ENCODE measurements around the gene PCBP2.

PCBP2 gene

GRCh38 chr12:53499266-53500141, 47.6 kb downstream of the PCBP2 start, which contains the start of gene MAP3K12:
TSS of gene MAP3K12 (minus strand) at chr12:53499458. CDS start at chr12:53487391, 12,067 bp downstream.
- no peak for TF ChIP-seq CTCF (conservative IDR thresholded peaks at IDR 0.05; ENCODE audit: low read depth)
- ChIA-PET CTCF (interaction anchor here (0.7 to 1.0 kb wide), 2 partner anchors 9 to 147 kb away, joined by 3 to 6 read pairs; no protein-coding TSS in a partner anchor), POLR2A (ENCODE audit: low non-redundant PET) (interaction anchor here (0.6 to 0.9 kb wide), 2 partner anchors 13 to 16 kb away, joined by 3 to 5 read pairs; no protein-coding TSS in a partner anchor)
- peak; percentile 55 for DNase-seq (ENCODE audit: low spot score)
- peak within 1 kb of the TSS; percentile 95 for H3K27ac ChIP-seq

- no peak for DNase-seq (ENCODE audit: low spot score)
- no peak for TF ChIP-seq CTCF (conservative IDR thresholded peaks at IDR 0.05; ENCODE audit: low read depth)
- H3K27ac ChIP-seq, result peak overlapping the region; percentile 95
- POLR2A ChIA-PET (ENCODE audit: low non-redundant PET), result interaction anchor here (0.7 to 0.9 kb wide), 3 partner anchors 17 to 222 kb away, joined by 3 to 4 read pairs (median 4); no protein-coding TSS in a partner anchor
- CTCF ChIA-PET, result interaction anchor here (0.7 to 1.0 kb wide), 2 partner anchors 8 to 148 kb away, joined by 3 to 6 read pairs; no protein-coding TSS in a partner anchor
Measured at GRCh38 chr12:53500142-53500775, 48.4 kb downstream of the PCBP2 start.

DNA sequence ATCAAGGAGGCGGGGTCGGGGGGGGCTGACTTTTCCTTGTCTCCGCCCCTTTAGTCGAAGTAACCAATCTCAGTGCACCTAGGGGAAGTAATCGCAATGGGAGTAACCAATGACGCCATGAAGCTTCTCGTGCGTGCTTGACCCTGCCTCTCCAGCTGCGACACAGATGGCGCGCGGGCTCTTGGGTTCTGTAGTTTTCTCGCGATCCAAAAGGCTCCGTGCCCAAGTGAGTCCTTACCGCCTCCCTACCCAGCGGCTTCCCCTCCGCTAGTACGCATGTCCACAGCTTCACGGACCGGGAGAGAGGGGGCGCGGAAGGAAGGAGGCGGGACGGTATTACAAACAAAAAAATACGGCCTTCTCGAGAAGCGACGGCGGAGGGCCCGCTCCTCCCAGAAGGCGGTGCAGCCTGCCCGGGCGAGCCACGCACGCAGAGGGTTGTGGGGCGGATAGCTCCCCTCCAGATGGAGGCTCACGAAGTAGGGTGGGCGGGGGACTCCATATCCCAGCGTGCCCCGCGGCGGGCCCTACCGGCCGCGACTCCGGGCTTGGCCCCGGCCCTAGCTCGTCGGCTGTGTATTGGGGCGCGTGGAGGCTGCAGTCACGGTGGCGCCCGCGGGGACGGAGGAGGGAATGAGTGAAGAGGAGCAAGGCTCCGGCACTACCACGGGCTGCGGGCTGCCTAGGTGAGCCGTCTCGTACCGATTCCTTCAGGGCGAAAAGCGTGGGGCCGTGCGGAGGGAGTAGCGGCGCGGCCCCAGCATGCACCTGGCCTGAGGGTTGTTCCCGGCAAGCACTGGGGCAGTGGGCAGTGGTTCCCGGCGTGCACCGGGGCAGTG, 49.1 kb downstream of the PCBP2 start, which contains the start of gene TARBP2:
Gene TARBP2 (plus strand): TSS at position 508 of the 839 bp plus-strand sequence. CDS start 126 bp downstream, at position 634.
- no peak for TF ChIP-seq CTCF (conservative IDR thresholded peaks at IDR 0.05; ENCODE audit: low read depth)
- DNase-seq (ENCODE audit: low spot score), result peak; percentile 99
- peak within 1 kb of the TSS; percentile 95 for H3K27ac ChIP-seq
- CTCF ChIA-PET, result interaction anchor here (1.0 kb wide), 1 partner anchor 8 kb away, joined by 3 read pairs; no protein-coding TSS in a partner anchor
- POLR2A ChIA-PET (ENCODE audit: low non-redundant PET), result interaction anchor here (0.6 to 0.9 kb wide), 4 partner anchors 17 to 223 kb away, joined by 3 to 4 read pairs (median 4); no protein-coding TSS in a partner anchor

DNA sequence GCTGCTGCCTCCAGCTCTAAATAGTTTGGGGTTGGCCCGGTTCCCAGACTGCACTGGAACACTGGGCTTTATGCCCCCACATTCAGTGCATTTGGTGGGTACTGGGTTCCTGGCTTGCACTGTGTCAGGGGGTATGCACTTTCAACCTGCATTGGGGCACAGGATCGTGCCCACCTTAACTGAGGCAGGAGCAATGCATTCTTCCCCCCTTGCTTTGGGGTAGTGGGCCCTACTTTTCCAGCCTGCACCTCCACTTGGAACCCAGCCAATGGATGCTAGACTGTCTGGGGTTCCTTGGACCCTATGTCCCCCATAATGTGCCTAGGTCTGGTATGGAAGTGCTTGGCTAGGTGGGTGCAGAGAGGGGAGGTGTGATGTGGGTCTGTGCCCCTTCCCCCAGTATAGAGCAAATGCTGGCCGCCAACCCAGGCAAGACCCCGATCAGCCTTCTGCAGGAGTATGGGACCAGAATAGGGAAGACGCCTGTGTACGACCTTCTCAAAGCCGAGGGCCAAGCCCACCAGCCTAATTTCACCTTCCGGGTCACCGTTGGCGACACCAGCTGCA, 49.8 kb downstream of the PCBP2 start:
- no peak for TF ChIP-seq CTCF (conservative IDR thresholded peaks at IDR 0.05; ENCODE audit: low read depth)
- CTCF ChIA-PET, result no interaction called here
- POLR2A ChIA-PET (ENCODE audit: low non-redundant PET), result interaction anchor here (0.6 kb wide), 1 partner anchor 20 kb away, joined by 3 read pairs; no protein-coding TSS in a partner anchor
- peak overlapping the region; percentile 95 for H3K27ac ChIP-seq
- DNase-seq (ENCODE audit: low spot score), result no peak

DNA sequence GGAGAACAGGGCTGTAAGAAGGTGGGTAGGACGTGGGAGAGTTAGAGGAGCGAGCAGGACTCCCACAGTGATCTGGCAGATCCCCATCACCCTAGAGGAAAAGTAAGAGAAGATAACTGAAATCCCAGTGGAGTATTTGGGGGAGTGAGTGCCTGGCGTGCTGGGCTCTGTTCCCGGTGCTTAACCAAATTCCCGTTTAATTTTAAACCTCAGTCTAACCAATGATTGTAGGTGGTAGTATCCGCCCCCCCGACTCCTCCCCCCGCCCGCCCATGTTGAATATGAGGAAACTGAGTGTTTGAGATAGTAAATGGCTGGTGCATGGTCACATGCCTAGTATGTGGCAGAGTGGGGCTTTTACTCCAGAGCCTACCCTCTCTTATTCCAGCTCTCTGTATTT, 50.4 kb downstream of the PCBP2 start:
- TF ChIP-seq CTCF (conservative IDR thresholded peaks at IDR 0.05; ENCODE audit: low read depth), result no peak
- peak overlapping the region; percentile 95 for H3K27ac ChIP-seq
- CTCF ChIA-PET, result no interaction called here
- DNase-seq (ENCODE audit: low spot score), result no peak
- POLR2A ChIA-PET (ENCODE audit: low non-redundant PET), result interaction anchor here (0.6 kb wide), 1 partner anchor 177 kb away, joined by 3 read pairs; no protein-coding TSS in a partner anchor
